GM10248 (cell line): Measurements from ENCODE around the gene HS3ST3A1.

ENCODE experiments used
- CTCF ChIA-PET: fragments of 300-600 bp; sonication (Branson Sonifier 250); formaldehyde crosslinking; extraction: SDS; loops from one replicate; lab custom pipeline; 2021; ENCODE audit warnings: antibody characterized with exemption; lab: Yijun Ruan, JAX
- POLR2A ChIA-PET: fragments of 350-650 bp; sonication (Branson Sonifier 250); formaldehyde crosslinking; extraction: SDS; loops from one replicate; lab custom pipeline; 2020; ENCODE audit warnings: antibody characterized with exemption; lab: Yijun Ruan, JAX
- DNase-seq: peaks from one replicate; pipeline ENCODE4 v3.0.0; 2012; ENCODE audit errors: extremely low spot score
- TF ChIP-seq, protein P1 (sequence below): IDR thresholded peaks from 2 replicates; pipeline ENCODE4 v1.5.1; 2012; ENCODE audit warnings: mild to moderate bottlenecking, low read depth; ENCODE audit errors: extremely low read depth, missing control alignments, control extremely low read depth

Gene HS3ST3A1

DNA sequence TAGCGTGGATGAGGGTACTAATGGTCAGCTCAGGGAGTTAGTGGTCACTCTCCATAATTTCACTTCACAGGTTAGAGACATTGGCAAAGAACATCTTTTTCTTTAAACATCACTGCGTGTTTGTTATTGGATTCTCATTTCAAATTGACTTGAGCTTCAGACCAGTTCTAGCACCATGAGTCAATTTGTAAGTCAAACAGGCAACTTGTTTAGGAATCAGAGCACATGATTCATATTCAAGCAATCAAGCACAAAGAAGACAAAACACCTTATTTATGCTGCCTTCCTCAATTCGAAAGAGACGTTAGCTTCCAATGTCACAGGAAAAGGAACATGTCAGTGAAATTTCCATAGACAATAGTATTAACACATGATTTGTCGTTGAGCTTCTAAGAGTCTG, 62.3 kb downstream of the HS3ST3A1 start:
- CTCF ChIA-PET = no interaction called here
- DNase-seq = no peak
- TF ChIP-seq, protein P1, sequence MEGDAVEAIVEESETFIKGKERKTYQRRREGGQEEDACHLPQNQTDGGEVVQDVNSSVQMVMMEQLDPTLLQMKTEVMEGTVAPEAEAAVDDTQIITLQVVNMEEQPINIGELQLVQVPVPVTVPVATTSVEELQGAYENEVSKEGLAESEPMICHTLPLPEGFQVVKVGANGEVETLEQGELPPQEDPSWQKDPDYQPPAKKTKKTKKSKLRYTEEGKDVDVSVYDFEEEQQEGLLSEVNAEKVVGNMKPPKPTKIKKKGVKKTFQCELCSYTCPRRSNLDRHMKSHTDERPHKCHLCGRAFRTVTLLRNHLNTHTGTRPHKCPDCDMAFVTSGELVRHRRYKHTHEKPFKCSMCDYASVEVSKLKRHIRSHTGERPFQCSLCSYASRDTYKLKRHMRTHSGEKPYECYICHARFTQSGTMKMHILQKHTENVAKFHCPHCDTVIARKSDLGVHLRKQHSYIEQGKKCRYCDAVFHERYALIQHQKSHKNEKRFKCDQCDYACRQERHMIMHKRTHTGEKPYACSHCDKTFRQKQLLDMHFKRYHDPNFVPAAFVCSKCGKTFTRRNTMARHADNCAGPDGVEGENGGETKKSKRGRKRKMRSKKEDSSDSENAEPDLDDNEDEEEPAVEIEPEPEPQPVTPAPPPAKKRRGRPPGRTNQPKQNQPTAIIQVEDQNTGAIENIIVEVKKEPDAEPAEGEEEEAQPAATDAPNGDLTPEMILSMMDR = no peak
- POLR2A ChIA-PET = no interaction called here

DNA sequence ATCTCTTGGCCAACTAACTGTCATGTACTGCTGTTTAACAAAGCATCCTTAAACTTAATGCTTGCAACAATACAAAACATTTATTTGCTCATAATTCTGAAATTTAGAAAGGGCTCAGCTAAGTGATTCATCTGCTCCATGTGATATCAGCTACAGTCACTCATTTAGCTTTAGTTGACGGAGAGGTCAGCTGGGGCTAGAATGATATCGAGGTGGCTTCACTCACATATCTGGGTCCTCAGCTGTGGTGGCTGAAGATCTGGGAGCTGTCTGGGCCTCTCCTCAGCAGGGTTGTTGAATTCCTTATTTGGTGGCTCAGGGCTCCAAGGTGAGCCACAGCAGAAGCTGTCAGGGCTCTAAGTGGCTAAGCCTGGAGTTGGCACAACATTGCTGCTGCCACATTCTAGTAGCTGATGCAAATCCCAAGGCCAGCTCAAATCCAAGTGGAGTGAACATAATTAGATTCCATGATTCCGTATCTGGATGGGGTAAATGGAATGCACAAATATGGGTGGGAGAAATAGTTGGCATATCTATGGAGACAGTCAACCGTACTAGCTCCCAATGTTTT, 62.8 kb downstream of the HS3ST3A1 start:
- ChIA-PET CTCF (no interaction called here), POLR2A (no interaction called here)
- TF ChIP-seq, protein P1 = no peak
- DNase-seq = no peak

DNA sequence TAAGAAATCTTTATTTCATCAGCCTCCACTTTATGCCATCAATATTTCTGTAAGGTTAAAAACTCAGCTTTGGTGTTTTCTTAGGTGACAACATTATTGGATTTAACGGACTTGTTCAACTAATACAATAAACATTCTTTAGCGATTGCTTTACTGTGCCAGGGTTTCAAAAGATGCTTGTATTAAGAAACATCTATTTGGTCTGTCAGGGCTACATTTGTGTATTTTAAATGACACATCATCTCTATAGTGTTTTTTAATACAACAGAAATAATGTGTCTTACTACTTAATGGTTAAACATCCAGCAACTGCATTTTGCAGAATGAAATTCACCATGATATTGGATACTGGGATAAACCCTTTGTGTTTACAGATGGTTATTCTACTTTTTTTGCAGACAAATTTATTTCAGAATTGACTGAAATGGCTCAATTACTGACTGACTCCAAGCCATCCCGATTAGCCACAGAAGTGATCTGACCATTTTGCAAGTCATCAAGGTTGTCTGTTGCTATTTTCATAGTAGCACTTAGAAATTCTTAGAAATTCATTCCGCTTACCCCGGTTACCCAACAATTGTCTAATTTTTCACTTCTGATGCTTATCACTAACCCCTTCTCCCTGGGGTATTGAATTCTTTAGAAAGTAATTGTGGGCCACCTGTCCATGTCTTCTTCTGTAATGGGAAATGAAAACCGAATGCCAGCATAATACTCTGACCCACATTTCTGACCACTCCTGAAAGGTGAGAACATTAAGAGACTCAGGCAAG, 63.7 kb downstream of the HS3ST3A1 start:
- no peak for DNase-seq
- TF ChIP-seq, protein P1 = no peak
- POLR2A ChIA-PET = no interaction called here
- CTCF ChIA-PET = no interaction called here

DNA sequence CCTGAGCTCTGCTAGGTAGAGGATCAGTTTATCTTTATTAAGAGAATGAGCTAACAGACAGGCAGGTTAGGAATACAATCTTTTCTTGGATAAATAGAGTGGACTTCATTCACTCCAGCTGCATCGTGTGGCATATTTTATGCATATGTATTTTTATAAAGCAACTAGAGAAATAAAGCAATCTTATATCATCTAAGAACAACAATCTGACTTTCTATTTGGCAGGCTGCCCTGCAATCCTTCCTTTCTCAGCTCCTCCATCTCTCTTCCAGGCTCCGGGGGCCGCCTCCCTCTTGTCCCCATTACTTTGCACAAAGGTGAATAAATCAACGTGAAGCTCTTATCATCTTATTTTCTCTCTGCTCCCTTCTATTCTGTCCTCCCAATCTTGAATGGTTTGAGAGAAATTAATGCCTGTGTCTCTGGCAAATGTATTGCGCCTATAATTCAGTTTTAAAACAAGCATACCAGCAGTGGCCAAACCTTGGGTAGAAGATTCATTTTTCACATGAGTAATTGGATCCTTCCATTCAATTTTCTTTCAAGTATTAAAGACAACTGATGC, 64.5 kb downstream of the HS3ST3A1 start:
- ChIA-PET POLR2A (no interaction called here), CTCF (interaction anchor here (1.6 kb wide), 1 partner anchor 13 kb away, joined by 4 read pairs; no protein-coding TSS in a partner anchor)
- TF ChIP-seq, protein P1 = no peak
- DNase-seq = no peak

DNA sequence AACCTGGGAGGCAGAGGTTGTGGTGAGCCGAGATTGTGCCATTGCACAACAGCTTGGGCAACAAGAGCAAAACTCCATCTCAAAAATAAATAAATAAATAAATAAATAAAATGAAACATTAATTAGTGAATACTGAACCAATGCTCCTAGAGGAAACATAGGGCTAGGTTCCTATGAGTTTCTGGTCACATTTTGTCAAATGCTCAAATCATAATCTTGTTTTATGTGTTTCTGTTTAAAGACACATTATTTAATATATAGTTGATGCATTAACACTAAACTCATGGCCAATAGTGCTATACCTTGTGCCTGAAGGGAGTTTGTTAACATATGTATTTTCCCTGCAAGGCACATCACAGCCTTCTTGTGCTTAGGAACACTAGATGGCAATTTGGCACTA, 66.8 kb downstream of the HS3ST3A1 start:
- ChIA-PET CTCF (no interaction called here), POLR2A (no interaction called here)
- DNase-seq = no peak
- TF ChIP-seq, protein P1 = no peak

DNA sequence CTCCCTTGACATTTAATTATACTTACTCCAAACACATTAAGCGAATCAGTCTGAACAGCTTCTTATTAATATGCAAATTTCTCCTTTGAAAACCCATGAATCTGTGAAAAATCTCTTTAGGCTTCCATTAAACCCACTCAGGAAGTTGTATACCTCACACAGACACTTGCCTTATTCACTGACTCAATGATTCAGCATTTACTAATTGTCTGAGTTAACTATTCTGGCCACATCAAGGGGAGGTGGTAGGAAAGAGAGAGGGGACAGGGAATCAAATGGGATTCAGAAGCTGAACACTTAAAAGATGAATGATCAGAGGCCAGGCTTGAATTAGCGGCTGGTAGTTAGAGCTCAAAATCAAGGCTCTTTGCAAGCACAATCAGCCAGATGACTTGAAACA, 70.0 kb downstream of the HS3ST3A1 start:
- ChIA-PET POLR2A (no interaction called here), CTCF (no interaction called here)
- no peak for DNase-seq
- TF ChIP-seq, protein P1 = no peak
